Measurements from ENCODE around the gene TERT. TPM values are rescaled to one million over a fixed set of nuclear protein-coding genes. Genes with fewer than 3 reads are reported as not detected.
"Not testable (repeated sequence)": the region's sequence is repeated elsewhere in the genome, so short reads cannot be mapped to it uniquely, and the experiment has no call there.

The TERT gene
- total and polyA plus RNA-seq, 2 donors (not counting 1 experiment from before 2014, with no cell fraction given): 0.24 to 0.39 TPM

- intact Hi-C loops (cut with micrococcal nuclease): no loop called here
- CTCF ChIA-PET: no interaction called here
- Mint-ChIP-seq H3K27ac (no peak overlapping the region), H3K27me3 (peaks cover 8% of the 10 kb centered on the region), H3K4me1 (no peaks in the 10 kb centered on the region), H3K4me3 (no peak overlapping the region), H3K9me3 (ENCODE audit: insufficient read depth) (peaks cover 2% of the 10 kb centered on the region)
- Histone ChIP-seq H4K20me1 (ENCODE audit: control insufficient read depth, insufficient read depth, low read length, poor library complexity, severe bottlenecking) (no peaks in the 10 kb centered on the region), H3K79me2 (ENCODE audit: control insufficient read depth, insufficient read depth, low read length) (no peaks in the 10 kb centered on the region), H3K9me3 (ENCODE audit: control extremely low read depth in 1 of 3, control insufficient read depth in 2 of 3, insufficient read depth in 1 of 3, low read length in 2 of 3) (peaks cover 0 to 9% (median 1%) of the 10 kb centered on the region in 3 donors), H3K27me3 (replicated peaks in 1 of 4; ENCODE audit: control extremely low read depth in 1 of 4, control insufficient read depth in 3 of 4, insufficient read depth in 4 of 4, low read length in 3 of 4) (no peaks in the 10 kb centered on the region), H3K4me3 (ENCODE audit: control extremely low read depth in 1 of 5, extremely low read depth in 1 of 5, insufficient read depth in 1 of 5, low read depth in 2 of 5, low read length in 4 of 5) (no peak overlapping the region), H3K9ac (ENCODE audit: low read length) (no peak overlapping the region), H3K27ac (ENCODE audit: low read length in 2 of 2) (no peak overlapping the region), H3K4me2 (replicated peaks; ENCODE audit: low read depth, low read length, poor library complexity, severe bottlenecking) (no peak overlapping the region), H3K36me3 (replicated peaks in 1 of 2; ENCODE audit: control extremely low read depth in 1 of 2, control insufficient read depth in 1 of 2, extremely low read depth in 1 of 2, insufficient read depth in 2 of 2, low read length in 1 of 2) (no peaks in the 10 kb centered on the region), H2AFZ (ENCODE audit: insufficient read depth, low read depth, low read length, poor library complexity, severe bottlenecking) (no peak overlapping the region), H3K4me1 (ENCODE audit: control insufficient read depth in 2 of 2, insufficient read depth in 2 of 2, low read length in 2 of 2) (no peaks in the 10 kb centered on the region)
- POLR2A ChIA-PET: no interaction called here
- ATAC-seq (ENCODE audit: low read depth) (no peak), DNase-seq (no peak)
- TF ChIP-seq CTCF (IDR thresholded peaks at IDR 0.05) (no peak), EZH2 (IDR thresholded peaks at IDR 0.05; ENCODE audit: borderline replicate concordance, insufficient read depth, low read depth, low read length, poor library complexity, severe bottlenecking) (no peak)
- 100% methylated on average over 5 of the region's 12 CpGs for WGBS (ENCODE audit: insufficient coverage)
Observed at GRCh38 chr5:1285141-1285540, 9.7 kb downstream of the TERT start.

- H3K27ac Mint-ChIP-seq; H3K79me2 ChIP-seq (ENCODE audit: control insufficient read depth, insufficient read depth, low read length); H3K9me3 ChIP-seq (ENCODE audit: control extremely low read depth in 1 of 3, control insufficient read depth in 2 of 3, insufficient read depth in 1 of 3, low read length in 2 of 3); H3K4me3 ChIP-seq (ENCODE audit: control extremely low read depth in 1 of 5, extremely low read depth in 1 of 5, insufficient read depth in 1 of 5, low read depth in 2 of 5, low read length in 4 of 5); H3K9ac ChIP-seq (ENCODE audit: low read length); H3K27me3 Mint-ChIP-seq; H3K4me2 ChIP-seq (replicated peaks; ENCODE audit: low read depth, low read length, poor library complexity, severe bottlenecking); H3K4me1 Mint-ChIP-seq; DNase-seq; H3K9me3 Mint-ChIP-seq (ENCODE audit: insufficient read depth); H3K27me3 ChIP-seq (replicated peaks in 1 of 4; ENCODE audit: control extremely low read depth in 1 of 4, control insufficient read depth in 3 of 4, insufficient read depth in 4 of 4, low read length in 3 of 4); intact Hi-C loops (cut with micrococcal nuclease); ATAC-seq (ENCODE audit: low read depth); H3K4me3 Mint-ChIP-seq; H2AFZ ChIP-seq (ENCODE audit: insufficient read depth, low read depth, low read length, poor library complexity, severe bottlenecking); H3K27ac ChIP-seq (ENCODE audit: low read length in 2 of 2); H4K20me1 ChIP-seq (ENCODE audit: control insufficient read depth, insufficient read depth, low read length, poor library complexity, severe bottlenecking); POLR2A ChIA-PET; H3K4me1 ChIP-seq (ENCODE audit: control insufficient read depth in 2 of 2, insufficient read depth in 2 of 2, low read length in 2 of 2); H3K36me3 ChIP-seq (replicated peaks in 1 of 2; ENCODE audit: control extremely low read depth in 1 of 2, control insufficient read depth in 1 of 2, extremely low read depth in 1 of 2, insufficient read depth in 2 of 2, low read length in 1 of 2): not testable (repeated sequence)
- CTCF ChIA-PET: interaction anchor here (0.7 kb wide), 1 partner anchor 26 kb away, joined by 3 read pairs; no protein-coding TSS in a partner anchor
- 90% methylated on average over 25 of the region's 27 CpGs for WGBS (ENCODE audit: insufficient coverage)
Observed at GRCh38 chr5:1284336-1284970, 10.4 kb downstream of the TERT start.

- H3K36me3 ChIP-seq (replicated peaks in 1 of 2; ENCODE audit: control extremely low read depth in 1 of 2, control insufficient read depth in 1 of 2, extremely low read depth in 1 of 2, insufficient read depth in 2 of 2, low read length in 1 of 2); H3K79me2 ChIP-seq (ENCODE audit: control insufficient read depth, insufficient read depth, low read length); H3K9ac ChIP-seq (ENCODE audit: low read length); H3K9me3 Mint-ChIP-seq (ENCODE audit: insufficient read depth); H3K4me3 ChIP-seq (ENCODE audit: control extremely low read depth in 1 of 5, extremely low read depth in 1 of 5, insufficient read depth in 1 of 5, low read depth in 2 of 5, low read length in 4 of 5); H4K20me1 ChIP-seq (ENCODE audit: control insufficient read depth, insufficient read depth, low read length, poor library complexity, severe bottlenecking); H3K27ac ChIP-seq (ENCODE audit: low read length in 2 of 2); H3K4me1 Mint-ChIP-seq; H3K27me3 ChIP-seq (replicated peaks in 1 of 4; ENCODE audit: control extremely low read depth in 1 of 4, control insufficient read depth in 3 of 4, insufficient read depth in 4 of 4, low read length in 3 of 4); H3K27me3 Mint-ChIP-seq; intact Hi-C loops (cut with micrococcal nuclease); DNase-seq; ATAC-seq (ENCODE audit: low read depth); H3K4me3 Mint-ChIP-seq; H3K4me1 ChIP-seq (ENCODE audit: control insufficient read depth in 2 of 2, insufficient read depth in 2 of 2, low read length in 2 of 2); H2AFZ ChIP-seq (ENCODE audit: insufficient read depth, low read depth, low read length, poor library complexity, severe bottlenecking); POLR2A ChIA-PET; H3K4me2 ChIP-seq (replicated peaks; ENCODE audit: low read depth, low read length, poor library complexity, severe bottlenecking); H3K27ac Mint-ChIP-seq: not testable (repeated sequence)
- peaks cover 0 to 14% (median 1%) of the 10 kb centered on the region in 3 donors for H3K9me3 ChIP-seq (ENCODE audit: control extremely low read depth in 1 of 3, control insufficient read depth in 2 of 3, insufficient read depth in 1 of 3, low read length in 2 of 3)
- 97% methylated on average over 11 of the region's 16 CpGs for WGBS (ENCODE audit: insufficient coverage)
- CTCF ChIA-PET: interaction anchor here (0.7 kb wide), 1 partner anchor 27 kb away, joined by 3 read pairs; no protein-coding TSS in a partner anchor
Observed at GRCh38 chr5:1283729-1284041, 11.2 kb downstream of the TERT start.
